A172 (cell line): Measurements from ENCODE around the gene ILKAP. TPM values are rescaled to one million over a fixed set of nuclear protein-coding genes. Genes with fewer than 3 reads are reported as not detected.
A peak's percentile ranks its signal among the peaks of the same experiment; 100 is the strongest.

Experiments used
- DNase-seq: peaks from one replicate; pipeline ENCODE4 v3.0.0-alpha.2; 2015; ENCODE audit warnings: low spot score
- total RNA-seq: library from RNA; depleted of rRNA; stranded (reverse); fragments of >200 nt; shearing (Covaris generic); gene quantifications from 2 replicates; pipeline ENCODE4 v1.2.3, GENCODE V29; 2014

The ILKAP gene
- total RNA-seq, 1 experiment from 2014 or later: 22.2 TPM

- DNase-seq: no peak
Measured at GRCh38 chr2:238152771-238153688, 50.5 kb downstream of the ILKAP start.

- no peak for DNase-seq
Measured at GRCh38 chr2:238151628-238152235, 51.8 kb downstream of the ILKAP start.

GRCh38 chr2:238151205-238151604 lies 52.3 kb downstream of the ILKAP start:
- DNase-seq: no peak

GRCh38 chr2:238150686-238151085 lies 52.8 kb downstream of the ILKAP start:
- no peak for DNase-seq

- DNase-seq: no peak
Measured at GRCh38 chr2:238149841-238150572, 53.5 kb downstream of the ILKAP start.

- no peak for DNase-seq
Measured at GRCh38 chr2:238148981-238149380, 54.5 kb downstream of the ILKAP start.

- DNase-seq: no peak
Measured at GRCh38 chr2:238146884-238147544, 56.5 kb downstream of the ILKAP start.

- DNase-seq: peak; percentile 62
Measured at GRCh38 chr2:238145851-238146250, 57.6 kb downstream of the ILKAP start.

- no peak for DNase-seq
Measured at GRCh38 chr2:238145046-238145445, 58.4 kb downstream of the ILKAP start.

- DNase-seq: no peak
Measured at GRCh38 chr2:238144262-238144661, 59.2 kb downstream of the ILKAP start.

- DNase-seq: peak; percentile 92
Measured at GRCh38 chr2:238143239-238143951, 60.1 kb downstream of the ILKAP start.

GRCh38 chr2:238142382-238143205 lies 60.9 kb downstream of the ILKAP start:
- peak; percentile 37 for DNase-seq

- DNase-seq: peak; percentile 92
Measured at GRCh38 chr2:238141541-238142318, 61.8 kb downstream of the ILKAP start.

GRCh38 chr2:238140721-238141540 lies 62.6 kb downstream of the ILKAP start:
- DNase-seq: no peak

GRCh38 chr2:238140040-238140439 lies 63.5 kb downstream of the ILKAP start:
- no peak for DNase-seq

GRCh38 chr2:238139196-238140039 lies 64.1 kb downstream of the ILKAP start:
- DNase-seq: no peak

- DNase-seq: peak; percentile 46
Measured at GRCh38 chr2:238138331-238139195, 64.9 kb downstream of the ILKAP start, which contains the start of gene KLHL30. Gene KLHL30 (plus strand): TSS chr2:238138668. CDS start chr2:238140755, 2,087 bp downstream.
